ENCODE results near the gene POLR3G. TPM values are rescaled to one million over a fixed set of nuclear protein-coding genes. Genes with fewer than 3 reads are reported as not detected.

Gene POLR3G
- total RNA-seq, 1 donor from 2014 or later, result 5.4 TPM

- TF ChIP-seq CTCF (IDR thresholded peaks at IDR 0.05) (no peak), POLR2A (IDR thresholded peaks at IDR 0.05) (no peak), POLR2AphosphoS5 (IDR thresholded peaks at IDR 0.05; ENCODE audit: insufficient read depth in 1 of 2, low read depth in 1 of 2) (no peak)
- Histone ChIP-seq H3K27me3 (no peaks in the 10 kb centered on the region), H3K27ac (peak overlapping the region; percentile 80), H3K36me3 (no peaks in the 10 kb centered on the region), H3K4me3 (peak overlapping the region; percentile 72 to 97), H3K9me3 (no peaks in the 10 kb centered on the region), H3K4me1 (peaks cover 19% of the 10 kb centered on the region)
- no peak for DNase-seq (ENCODE audit: extremely low spot score in 2 of 2)
- intact Hi-C loops (cut with DNase I), result loop anchor here (5.0 kb wide), 1 partner anchor 59 kb away; no protein-coding TSS in a partner anchor
Observed at GRCh38 chr5:90473396-90474234, 1.0 kb upstream of the POLR3G start.

- no peaks in the 10 kb centered on the region for H3K9me3 ChIP-seq
- peak overlapping the region; percentile 21 for H3K27ac ChIP-seq
- no peak for DNase-seq (ENCODE audit: extremely low spot score in 2 of 2)
- peak overlapping the region in 1 of 2 donors; percentile 97 for H3K4me3 ChIP-seq
- H3K27me3 ChIP-seq, result no peaks in the 10 kb centered on the region
- no peak for TF ChIP-seq CTCF (IDR thresholded peaks at IDR 0.05)
- no peak for TF ChIP-seq POLR2A (IDR thresholded peaks at IDR 0.05)
- TF ChIP-seq POLR2AphosphoS5 (IDR thresholded peaks at IDR 0.05; ENCODE audit: insufficient read depth in 1 of 2, low read depth in 1 of 2), result no peak
- no peaks in the 10 kb centered on the region for H3K36me3 ChIP-seq
- intact Hi-C loops (cut with DNase I), result no loop called here
- H3K4me1 ChIP-seq, result peaks cover 19% of the 10 kb centered on the region
Observed at GRCh38 chr5:90475436-90475980, 844 bp downstream of the POLR3G start.

GRCh38 chr5:90476391-90476790 is 1.7 kb downstream of the POLR3G start:
- intact Hi-C loops (cut with DNase I), result no loop called here

GRCh38 chr5:90477073-90477472 is 2.4 kb downstream of the POLR3G start:
- H3K36me3 ChIP-seq, result no peaks in the 10 kb centered on the region
- no peak for DNase-seq (ENCODE audit: extremely low spot score in 2 of 2)
- no peak overlapping the region for H3K4me3 ChIP-seq
- H3K9me3 ChIP-seq, result no peaks in the 10 kb centered on the region
- no peak overlapping the region for H3K27ac ChIP-seq
- H3K4me1 ChIP-seq, result peaks cover 15% of the 10 kb centered on the region
- no peaks in the 10 kb centered on the region for H3K27me3 ChIP-seq
- intact Hi-C loops (cut with DNase I), result no loop called here
- no peak for TF ChIP-seq CTCF (IDR thresholded peaks at IDR 0.05)

More at GRCh38 chr5:90476391-90476790, 1.7 kb downstream of the POLR3G start:
- TF ChIP-seq POLR2A (IDR thresholded peaks at IDR 0.05), result no peak
- TF ChIP-seq POLR2AphosphoS5 (IDR thresholded peaks at IDR 0.05; ENCODE audit: insufficient read depth in 1 of 2, low read depth in 1 of 2), result no peak
- no peak for TF ChIP-seq CTCF (IDR thresholded peaks at IDR 0.05)
- H3K27me3 ChIP-seq, result no peaks in the 10 kb centered on the region
- peaks cover 19% of the 10 kb centered on the region for H3K4me1 ChIP-seq
- no peaks in the 10 kb centered on the region for H3K36me3 ChIP-seq
- no peak for DNase-seq (ENCODE audit: extremely low spot score in 2 of 2)
- no peak overlapping the region for H3K27ac ChIP-seq
- no peaks in the 10 kb centered on the region for H3K9me3 ChIP-seq
- H3K4me3 ChIP-seq, result no peak overlapping the region

Data from vagina (tissue), 2 donors.